Neural progenitor cell (in vitro differentiated cells): ENCODE data around the gene EPHB1. TPM values are rescaled to one million over a fixed set of nuclear protein-coding genes. Genes with fewer than 3 reads are reported as not detected.

Experiments used
- DNase-seq: peaks from one replicate; pipeline ENCODE4 v3.0.0-alpha.2; 2016; ENCODE audit warnings: low spot score
- H2AFZ ChIP-seq: fragments of 200-600 bp; sonication (generic); replicated peaks from 2 replicates; pipeline ENCODE4 v1.6.1; 2016; ENCODE audit warnings: antibody characterized with exemption
- H3F3A ChIP-seq: fragments of 200-600 bp; sonication (generic); 2 replicates; pipeline ENCODE4 v1.6.1; 2016; ENCODE audit warnings: antibody characterized with exemption, low read depth
- H3K27ac ChIP-seq: fragments of 200-600 bp; sonication (generic); 2 replicates; pipeline ENCODE4 v1.5.1; 2016; ENCODE audit warnings: mild to moderate bottlenecking
- H3K27me3 ChIP-seq: fragments of 200-600 bp; sonication (generic); 2 replicates; pipeline ENCODE4 v1.6.1; 2016; ENCODE audit warnings: mild to moderate bottlenecking, moderate library complexity
- H3K36me3 ChIP-seq: fragments of 200-600 bp; sonication (generic); 2 replicates; pipeline ENCODE4 v1.5.1; 2016
- H3K4me1 ChIP-seq: fragments of 200-600 bp; sonication (generic); 2 replicates; pipeline ENCODE4 v1.6.1; 2016; ENCODE audit warnings: mixed run types
- H3K4me2 ChIP-seq: fragments of 200-600 bp; sonication (generic); 2 replicates; pipeline ENCODE4 v1.6.1; 2016
- H3K4me3 ChIP-seq: fragments of 200-600 bp; sonication (generic); 2 replicates; pipeline ENCODE4 v1.5.1; 2016
- H3K79me2 ChIP-seq: fragments of 200-600 bp; sonication (generic); 2 replicates; pipeline ENCODE4 v1.6.1; 2016; ENCODE audit warnings: low read depth
- H3K9ac ChIP-seq: fragments of 200-600 bp; sonication (generic); 2 replicates; pipeline ENCODE4 v1.6.1; 2016
- H3K9me3 ChIP-seq: fragments of 200-600 bp; sonication (generic); 2 replicates; pipeline ENCODE4 v1.5.1; 2016; ENCODE audit warnings: low read depth
- H4K20me1 ChIP-seq: fragments of 200-600 bp; sonication (generic); 2 replicates; pipeline ENCODE4 v1.6.1; 2016; ENCODE audit warnings: low read depth
- H3K27ac Mint-ChIP-seq: 3 replicates; pipeline ENCODE4 v1.8.0; 2021; ENCODE audit warnings: mixed read lengths
- H3K27me3 Mint-ChIP-seq: 2 replicates; pipeline ENCODE4 v1.8.0; 2022; ENCODE audit warnings: low read depth, mild to moderate bottlenecking, inconsistent platforms, moderate library complexity, mixed read lengths; ENCODE audit not compliant: insufficient read depth
- H3K36me3 Mint-ChIP-seq: 3 replicates; pipeline ENCODE4 v1.8.0; 2021; ENCODE audit warnings: mixed read lengths
- H3K4me1 Mint-ChIP-seq: 3 replicates; pipeline ENCODE4 v1.8.0; 2021; ENCODE audit warnings: mixed read lengths
- H3K4me3 Mint-ChIP-seq: 3 replicates; pipeline ENCODE4 v1.8.0; 2021; ENCODE audit warnings: mild to moderate bottlenecking, moderate library complexity, mixed read lengths
- H3K9me3 Mint-ChIP-seq: 3 replicates; pipeline ENCODE4 v1.8.0; 2020; ENCODE audit warnings: mixed read lengths
- EZH2 ChIP-seq: fragments of 200-600 bp; sonication (generic); IDR thresholded peaks from 2 replicates; pipeline ENCODE4 v1.6.1; 2017; ENCODE audit warnings: antibody characterized with exemption, mild to moderate bottlenecking, moderate library complexity
- EZH2phosphoT487 ChIP-seq: fragments of 200-600 bp; sonication (generic); IDR thresholded peaks from 2 replicates; pipeline ENCODE4 v1.6.1; 2017; ENCODE audit warnings: antibody characterized with exemption
- total RNA-seq: library from RNA; depleted of rRNA; stranded (reverse); fragments of >200 nt; gene quantifications from 2 replicates; pipeline ENCODE4 v1.2.3, GENCODE V29; 2015; ENCODE audit warnings: low replicate concordance
- TF ChIP-seq, protein P1 (sequence below): fragments of 200-600 bp; sonication (generic); IDR thresholded peaks from 2 replicates; pipeline ENCODE4 v1.5.1; 2017; ENCODE audit warnings: antibody characterized with exemption, mild to moderate bottlenecking

EPHB1 gene
- total RNA-seq, 1 donor from 2014 or later, result 9.1 TPM

DNA sequence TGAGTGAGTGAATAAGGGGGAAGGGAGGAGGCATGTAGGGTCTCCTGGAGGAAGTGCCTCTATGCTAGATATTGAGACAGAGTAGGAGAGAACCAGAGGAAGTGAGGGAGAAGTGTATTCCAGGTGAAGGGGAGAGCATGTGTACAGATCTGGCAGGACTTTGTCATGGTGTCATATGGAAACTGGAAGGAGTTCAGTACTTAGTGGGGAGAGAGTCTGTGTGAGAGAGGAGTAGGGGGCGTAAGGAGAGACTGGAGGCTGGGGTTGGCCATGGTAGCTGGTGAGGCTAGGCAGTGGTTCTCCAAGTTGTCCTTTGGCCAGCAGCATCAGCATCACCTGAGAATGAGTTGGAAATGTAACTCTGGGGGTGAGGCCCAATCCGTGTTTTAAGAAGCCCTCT, 29.6 kb upstream of the EPHB1 start:
- no peak overlapping the region for H3K4me3 ChIP-seq
- no peaks in the 10 kb centered on the region for H3K79me2 ChIP-seq
- no peak overlapping the region for H3K4me2 ChIP-seq
- no peak overlapping the region for H3K27ac Mint-ChIP-seq
- no peaks in the 10 kb centered on the region for H3K9me3 ChIP-seq
- no peaks in the 10 kb centered on the region for H4K20me1 ChIP-seq
- H2AFZ ChIP-seq, result no peak overlapping the region
- H3K36me3 ChIP-seq, result no peaks in the 10 kb centered on the region
- no peaks in the 10 kb centered on the region for H3K36me3 Mint-ChIP-seq
- H3F3A ChIP-seq, result no peaks in the 10 kb centered on the region
- H3K9ac ChIP-seq, result no peak overlapping the region
- peaks cover 2% of the 10 kb centered on the region for H3K27me3 Mint-ChIP-seq
- H3K4me1 Mint-ChIP-seq, result no peaks in the 10 kb centered on the region
- DNase-seq, result no peak
- no peaks in the 10 kb centered on the region for H3K9me3 Mint-ChIP-seq
- TF ChIP-seq EZH2phosphoT487, result no peak
- no peak for TF ChIP-seq EZH2
- TF ChIP-seq, protein P1, sequence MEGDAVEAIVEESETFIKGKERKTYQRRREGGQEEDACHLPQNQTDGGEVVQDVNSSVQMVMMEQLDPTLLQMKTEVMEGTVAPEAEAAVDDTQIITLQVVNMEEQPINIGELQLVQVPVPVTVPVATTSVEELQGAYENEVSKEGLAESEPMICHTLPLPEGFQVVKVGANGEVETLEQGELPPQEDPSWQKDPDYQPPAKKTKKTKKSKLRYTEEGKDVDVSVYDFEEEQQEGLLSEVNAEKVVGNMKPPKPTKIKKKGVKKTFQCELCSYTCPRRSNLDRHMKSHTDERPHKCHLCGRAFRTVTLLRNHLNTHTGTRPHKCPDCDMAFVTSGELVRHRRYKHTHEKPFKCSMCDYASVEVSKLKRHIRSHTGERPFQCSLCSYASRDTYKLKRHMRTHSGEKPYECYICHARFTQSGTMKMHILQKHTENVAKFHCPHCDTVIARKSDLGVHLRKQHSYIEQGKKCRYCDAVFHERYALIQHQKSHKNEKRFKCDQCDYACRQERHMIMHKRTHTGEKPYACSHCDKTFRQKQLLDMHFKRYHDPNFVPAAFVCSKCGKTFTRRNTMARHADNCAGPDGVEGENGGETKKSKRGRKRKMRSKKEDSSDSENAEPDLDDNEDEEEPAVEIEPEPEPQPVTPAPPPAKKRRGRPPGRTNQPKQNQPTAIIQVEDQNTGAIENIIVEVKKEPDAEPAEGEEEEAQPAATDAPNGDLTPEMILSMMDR, result no peak
- H3K4me1 ChIP-seq, result no peaks in the 10 kb centered on the region
- no peak overlapping the region for H3K4me3 Mint-ChIP-seq
- H3K27me3 ChIP-seq, result no peaks in the 10 kb centered on the region
- no peak overlapping the region for H3K27ac ChIP-seq

DNA sequence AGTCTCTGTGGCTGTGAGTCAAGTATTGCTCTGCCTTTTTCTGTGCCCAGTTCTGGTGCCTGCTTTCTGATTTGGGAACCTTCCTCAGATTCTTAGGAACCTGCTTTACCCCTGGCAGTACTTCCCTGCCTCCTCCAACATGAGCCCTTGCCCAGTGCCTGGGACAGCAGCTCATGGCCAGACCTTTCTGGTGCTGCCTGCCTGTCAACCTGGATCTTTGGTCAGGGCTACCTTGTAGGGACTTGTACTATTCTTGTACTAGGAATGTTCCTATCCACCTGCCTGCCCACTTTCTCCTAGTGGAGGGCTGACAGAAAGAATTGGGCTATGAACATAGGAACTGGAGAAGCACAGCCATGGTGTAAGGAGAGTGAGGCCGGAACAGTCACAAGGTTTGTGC, 28.8 kb upstream of the EPHB1 start:
- Histone ChIP-seq H3K27me3 (no peaks in the 10 kb centered on the region), H3K9ac (no peak overlapping the region), H3K79me2 (no peaks in the 10 kb centered on the region), H4K20me1 (no peaks in the 10 kb centered on the region), H2AFZ (no peak overlapping the region), H3F3A (no peaks in the 10 kb centered on the region), H3K4me2 (no peak overlapping the region), H3K9me3 (no peaks in the 10 kb centered on the region), H3K4me1 (no peaks in the 10 kb centered on the region), H3K27ac (no peak overlapping the region), H3K36me3 (no peaks in the 10 kb centered on the region), H3K4me3 (no peak overlapping the region)
- Mint-ChIP-seq H3K9me3 (no peaks in the 10 kb centered on the region), H3K27ac (no peak overlapping the region), H3K4me1 (no peaks in the 10 kb centered on the region), H3K36me3 (no peaks in the 10 kb centered on the region), H3K27me3 (peaks cover 2% of the 10 kb centered on the region), H3K4me3 (no peak overlapping the region)
- TF ChIP-seq EZH2, result no peak
- TF ChIP-seq EZH2phosphoT487, result no peak
- TF ChIP-seq, protein P1, result no peak
- no peak for DNase-seq

DNA sequence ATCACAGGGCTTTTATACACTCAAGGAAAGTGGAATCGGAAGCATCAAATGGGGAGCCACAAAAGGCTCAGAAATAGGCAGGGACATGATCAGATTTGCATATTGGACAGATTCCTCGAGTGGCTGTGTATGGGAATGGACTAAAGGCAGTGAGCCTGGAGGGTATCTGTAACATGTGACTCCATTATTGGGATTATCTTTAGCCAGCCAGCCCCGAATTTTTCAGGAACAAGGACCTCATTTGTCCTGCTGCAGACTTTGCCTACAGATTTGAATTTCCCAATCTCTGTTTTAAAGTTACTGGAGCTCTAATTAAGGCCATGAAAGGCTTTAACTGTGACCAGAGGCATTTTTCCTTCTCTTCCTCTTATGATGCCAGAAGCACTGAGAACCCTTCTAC, 26.9 kb upstream of the EPHB1 start:
- Histone ChIP-seq H3K36me3 (no peaks in the 10 kb centered on the region), H3K27me3 (no peaks in the 10 kb centered on the region), H3K9ac (no peak overlapping the region), H3K79me2 (no peaks in the 10 kb centered on the region), H2AFZ (no peak overlapping the region), H3K4me1 (no peaks in the 10 kb centered on the region), H3K9me3 (no peaks in the 10 kb centered on the region), H3K4me2 (no peak overlapping the region), H4K20me1 (no peaks in the 10 kb centered on the region), H3F3A (no peaks in the 10 kb centered on the region), H3K27ac (no peak overlapping the region), H3K4me3 (no peak overlapping the region)
- Mint-ChIP-seq H3K36me3 (no peaks in the 10 kb centered on the region), H3K4me1 (no peaks in the 10 kb centered on the region), H3K27ac (peak overlapping the region; percentile 4), H3K4me3 (no peak overlapping the region), H3K9me3 (no peaks in the 10 kb centered on the region), H3K27me3 (no peaks in the 10 kb centered on the region)
- no peak for TF ChIP-seq EZH2phosphoT487
- TF ChIP-seq EZH2, result no peak
- TF ChIP-seq, protein P1, result no peak
- DNase-seq, result no peak

DNA sequence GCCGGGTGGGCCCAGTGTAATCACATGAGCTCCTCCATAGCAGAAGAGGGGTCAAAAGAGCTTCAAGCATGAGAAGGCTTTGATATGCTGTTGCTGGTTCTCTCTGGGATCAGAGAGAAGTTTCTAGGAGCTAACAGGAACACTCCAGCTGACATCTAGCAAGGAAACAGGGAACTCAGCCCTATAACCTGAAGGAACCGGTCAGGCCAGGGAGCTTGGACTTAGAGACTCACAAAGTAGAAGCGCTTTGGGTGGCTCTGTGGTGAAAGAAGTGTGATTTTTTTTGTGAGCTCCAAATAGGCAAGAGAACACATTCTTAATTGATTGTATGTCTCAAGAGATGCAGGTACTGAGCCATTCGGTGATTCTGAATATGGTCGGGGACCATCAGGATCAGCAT, 26.2 kb upstream of the EPHB1 start:
- Histone ChIP-seq H3K4me3 (no peak overlapping the region), H3F3A (no peaks in the 10 kb centered on the region), H3K4me2 (no peak overlapping the region), H3K36me3 (no peaks in the 10 kb centered on the region), H3K79me2 (no peaks in the 10 kb centered on the region), H3K4me1 (no peaks in the 10 kb centered on the region), H2AFZ (no peak overlapping the region), H3K27me3 (no peaks in the 10 kb centered on the region), H3K9me3 (no peaks in the 10 kb centered on the region), H4K20me1 (no peaks in the 10 kb centered on the region), H3K9ac (no peak overlapping the region), H3K27ac (no peak overlapping the region)
- Mint-ChIP-seq H3K27me3 (no peaks in the 10 kb centered on the region), H3K4me3 (no peak overlapping the region), H3K9me3 (no peaks in the 10 kb centered on the region), H3K4me1 (no peaks in the 10 kb centered on the region), H3K36me3 (no peaks in the 10 kb centered on the region), H3K27ac (no peak overlapping the region)
- TF ChIP-seq EZH2phosphoT487, result no peak
- TF ChIP-seq EZH2, result no peak
- TF ChIP-seq, protein P1, result no peak
- DNase-seq, result no peak
